ENCODE measurements around the gene ETV3.

ETV3 gene

DNA sequence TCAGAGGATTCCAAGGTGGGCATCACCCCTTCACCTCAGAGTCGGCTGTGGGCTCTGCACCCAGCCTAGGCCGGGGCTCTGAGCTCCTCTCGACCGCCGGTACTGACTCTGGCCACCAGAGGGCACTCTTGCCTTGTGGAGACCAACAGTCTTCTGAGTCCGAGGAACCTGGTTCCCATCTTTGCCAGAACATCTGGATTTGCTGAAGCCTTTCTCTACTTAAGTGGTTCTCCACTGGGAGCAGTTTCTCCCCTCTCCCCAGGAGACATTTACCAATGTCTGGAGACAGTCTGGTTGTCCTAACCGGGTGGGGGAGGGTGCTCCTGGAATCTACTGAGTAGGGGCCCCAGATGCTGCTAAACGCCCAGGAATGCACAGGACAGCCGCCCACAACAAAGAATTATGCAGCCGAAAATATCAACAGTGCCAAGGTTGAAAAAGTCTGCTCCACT is 48.0 kb downstream of the ETV3 start:
- no peak for FAIRE-seq

DNA sequence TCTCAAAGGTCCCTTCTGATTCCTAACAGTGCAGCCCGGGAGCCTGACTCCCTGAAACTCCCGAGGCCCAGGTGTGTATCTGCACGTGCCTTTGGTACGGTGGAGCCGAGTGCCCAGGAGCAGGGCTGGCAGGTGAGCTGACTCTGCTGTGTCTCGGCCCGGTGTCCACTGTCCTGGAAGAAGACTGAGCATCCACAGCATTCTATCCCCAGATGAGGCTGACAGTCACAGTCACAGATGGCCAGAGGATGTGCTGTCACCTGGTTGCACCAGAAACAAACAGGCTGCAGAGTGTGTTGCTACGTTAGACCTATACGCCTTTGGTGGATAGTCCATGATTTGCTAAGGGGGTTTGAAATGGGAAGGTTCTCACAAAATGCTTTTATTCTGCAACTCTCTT is 48.4 kb downstream of the ETV3 start:
- FAIRE-seq: no peak

DNA sequence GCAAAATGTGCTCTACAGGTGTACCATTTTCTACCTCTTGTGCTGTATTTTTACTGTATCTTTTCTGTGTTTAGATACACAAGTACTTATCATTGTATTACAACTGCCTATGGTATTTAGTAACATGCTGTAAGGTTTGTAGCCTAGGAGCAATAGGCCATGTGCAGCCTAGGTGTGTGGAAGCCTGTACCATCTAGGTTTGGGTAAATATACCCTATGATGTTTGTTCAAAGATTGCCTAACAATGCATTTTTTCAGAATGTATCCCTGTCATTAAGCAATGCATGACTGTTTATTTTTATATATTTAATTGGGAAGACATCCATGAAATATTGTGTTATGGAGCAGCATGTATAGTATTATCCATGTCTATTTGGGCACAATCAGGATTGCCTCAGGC is 49.6 kb downstream of the ETV3 start:
- FAIRE-seq: no peak

DNA sequence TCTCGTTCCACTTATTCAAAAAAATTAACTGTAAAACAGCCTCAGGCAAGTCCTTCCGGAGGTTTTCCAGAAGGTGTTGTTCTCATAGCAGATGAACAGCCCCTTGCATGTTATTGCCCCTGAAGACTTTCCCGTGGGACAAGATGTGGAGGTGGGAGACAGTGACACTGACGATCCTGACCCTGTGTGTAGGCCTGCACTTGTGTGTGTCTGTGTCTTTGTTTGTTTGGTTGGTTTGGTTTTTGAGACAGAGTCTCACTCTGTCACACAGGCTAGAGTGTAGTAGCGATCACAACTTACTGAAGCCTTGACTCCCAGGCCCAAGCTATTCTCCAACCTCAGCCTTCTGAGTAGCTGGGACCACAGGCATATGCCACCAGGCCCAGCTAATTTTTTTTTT is 51.2 kb downstream of the ETV3 start:
- FAIRE-seq: no peak

DNA sequence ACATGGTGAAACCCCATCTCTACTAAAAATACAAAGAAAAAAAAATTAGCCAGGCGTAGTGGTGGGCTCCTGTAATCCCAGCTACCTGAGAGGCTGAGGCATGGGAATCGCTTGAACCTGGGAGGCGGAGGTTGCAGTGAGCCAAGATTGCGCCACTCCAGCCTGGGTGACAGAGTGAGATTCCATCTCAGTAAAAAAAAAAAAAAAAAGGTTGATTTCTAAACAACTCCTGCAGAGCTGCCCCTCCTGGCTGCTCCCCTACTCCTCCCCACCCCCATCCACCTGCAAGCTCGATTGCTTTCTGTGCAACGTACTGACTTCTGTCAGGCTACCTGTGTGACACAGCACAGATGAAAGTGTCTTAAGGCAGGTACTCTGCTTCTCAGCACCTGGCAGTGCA is 51.9 kb downstream of the ETV3 start:
- no peak for FAIRE-seq

DNA sequence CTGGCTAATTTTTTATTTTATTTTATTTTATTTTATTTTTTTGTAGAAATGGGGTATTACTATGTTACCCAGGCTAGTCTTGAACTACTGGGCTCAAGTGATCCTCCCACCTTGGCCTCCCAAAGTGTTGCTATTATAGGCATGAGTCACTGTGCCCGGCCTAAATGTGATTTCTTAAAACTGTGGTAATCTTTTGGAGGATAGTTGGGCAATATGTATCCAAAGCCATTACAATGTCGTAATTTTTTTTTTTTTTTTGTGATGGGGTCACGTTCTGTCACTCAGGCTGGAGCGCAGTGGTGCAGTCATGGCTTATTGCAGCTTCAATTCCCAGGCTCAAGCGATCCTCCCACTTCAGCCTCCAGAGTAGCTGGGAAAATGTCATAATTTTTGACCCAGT is 52.8 kb downstream of the ETV3 start:
- no peak for FAIRE-seq

DNA sequence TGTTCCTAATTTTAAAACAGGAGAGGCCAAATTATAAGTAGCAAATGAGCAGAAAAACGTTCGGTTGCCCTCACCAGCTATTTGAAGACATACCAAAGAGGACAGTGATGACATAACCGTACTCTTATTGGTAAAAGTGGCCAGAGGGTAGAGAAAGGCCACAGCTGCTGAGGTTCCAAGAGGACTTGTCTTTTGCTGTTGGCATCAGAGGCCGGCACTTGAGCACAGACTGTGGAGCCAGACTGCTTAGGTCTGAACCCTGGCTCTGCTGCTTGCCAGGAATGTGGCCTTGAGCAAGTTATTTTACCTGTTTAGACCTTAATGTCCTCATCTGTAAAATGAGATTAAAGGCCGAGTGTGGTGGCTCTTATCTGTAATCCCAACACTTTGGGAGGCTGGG is 53.5 kb downstream of the ETV3 start:
- no peak for FAIRE-seq

DNA sequence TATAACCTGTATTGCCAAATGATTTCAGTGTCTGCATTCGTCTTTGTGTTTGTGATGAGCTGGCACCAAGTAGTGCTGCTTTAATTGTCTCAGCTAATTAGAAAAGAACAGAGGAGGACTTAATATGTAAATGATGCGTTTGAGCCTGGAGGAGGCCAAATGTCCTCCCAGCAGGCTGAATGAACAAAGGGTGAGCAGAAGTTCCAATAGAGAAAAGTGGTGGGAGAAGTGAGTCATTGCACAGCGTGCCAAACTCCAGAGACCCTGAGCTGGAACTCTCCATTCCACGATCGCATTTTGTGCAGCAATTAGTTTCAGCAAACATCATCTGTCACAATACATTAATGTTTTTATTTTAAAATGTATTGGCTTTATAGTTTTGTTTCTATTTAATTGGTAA is 56.5 kb downstream of the ETV3 start:
- FAIRE-seq: no peak

DNA sequence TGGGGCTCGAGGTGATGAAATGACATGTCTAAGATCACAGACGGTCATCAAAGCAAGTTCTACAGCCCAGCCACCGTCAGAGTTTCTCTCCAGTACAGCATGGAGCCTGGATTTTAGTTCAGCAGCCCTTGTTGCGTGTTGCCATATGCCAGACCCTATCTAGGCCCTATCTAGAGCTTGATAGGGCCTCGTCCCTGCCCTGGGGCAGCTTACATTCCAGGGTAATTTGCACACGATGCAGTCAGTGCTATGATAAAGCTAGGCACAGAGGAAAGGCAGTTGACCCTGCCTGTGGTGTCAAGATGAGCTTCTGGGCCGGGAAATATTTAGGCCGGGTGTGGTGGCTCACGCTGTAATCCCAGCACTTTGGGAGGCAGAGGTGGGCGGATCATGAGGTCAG is 57.5 kb downstream of the ETV3 start:
- FAIRE-seq: no peak

DNA sequence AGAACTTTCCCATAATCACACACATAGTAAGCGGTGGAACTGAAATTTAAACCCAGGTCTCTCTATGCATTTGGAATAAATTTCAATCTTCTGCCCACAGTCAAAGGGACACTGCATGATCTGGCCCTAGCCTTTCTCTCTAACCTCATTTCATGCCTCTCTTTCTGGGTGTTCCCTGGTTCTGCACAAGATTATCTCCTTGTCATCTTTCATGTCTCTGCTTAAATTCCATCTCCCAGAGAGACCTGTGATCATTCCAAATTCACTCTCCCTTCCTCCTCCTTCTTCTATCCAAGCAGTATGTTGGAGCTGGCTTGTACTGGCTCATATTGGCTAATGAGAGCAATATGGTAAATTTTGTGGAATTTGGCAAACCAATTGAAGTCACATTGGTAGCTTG is 60.8 kb downstream of the ETV3 start:
- no peak for FAIRE-seq

DNA sequence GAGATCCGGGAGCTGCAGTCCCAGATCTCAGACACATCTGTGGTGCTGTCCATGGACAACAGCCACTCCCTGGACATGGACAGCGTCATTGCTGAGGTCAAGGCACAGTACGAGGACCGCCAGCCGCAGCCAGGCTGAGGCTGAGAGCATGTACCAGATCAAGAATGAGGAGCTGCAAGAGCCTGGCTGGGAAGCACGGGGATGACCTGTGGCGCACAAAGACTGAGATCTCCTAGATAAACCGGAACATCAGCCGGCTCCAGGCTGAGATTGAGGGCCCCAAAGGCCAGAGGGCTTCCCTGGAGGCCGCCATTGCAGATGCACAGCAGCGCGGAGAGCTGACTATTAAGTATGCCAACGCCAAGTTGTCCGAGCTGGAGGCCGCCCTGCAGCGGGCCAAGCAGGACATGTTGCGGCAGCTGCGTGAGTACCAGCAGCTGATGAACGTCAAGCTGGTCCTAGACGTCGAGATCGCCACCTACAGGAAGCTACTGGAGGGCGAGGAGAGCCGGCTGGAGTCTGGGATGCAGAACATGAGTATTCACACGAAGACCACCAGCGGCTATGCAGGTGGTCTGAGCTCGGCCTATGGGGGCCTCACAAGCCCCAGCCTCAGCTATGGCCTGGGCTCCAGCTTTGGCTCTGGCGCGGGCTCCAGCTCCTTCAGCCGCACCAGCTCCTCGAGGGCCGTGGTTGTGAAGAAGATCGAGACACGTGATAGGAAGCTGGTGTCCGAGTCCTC is 64.1 kb downstream of the ETV3 start:
- FAIRE-seq: no peak
